AG09309 (cell line): ENCODE data around the gene RLN3.

Experiments used
- DNase-seq: peaks from one replicate; pipeline ENCODE4 v3.0.0-alpha.2; 2010; ENCODE audit warnings: low read depth
- H3K4me3 ChIP-seq: 2 replicates; pipeline ENCODE4 v1.5.1; 2011; ENCODE audit warnings: mild to moderate bottlenecking, low read depth, low read length, moderate library complexity; ENCODE audit not compliant: control insufficient read depth
- TF ChIP-seq, protein P1 (sequence below): IDR thresholded peaks from 2 replicates; pipeline ENCODE4 v1.5.1; 2011; ENCODE audit warnings: mild to moderate bottlenecking, low read depth, low read length, inconsistent platforms; ENCODE audit not compliant: insufficient read depth, control insufficient read depth; ENCODE audit errors: missing control alignments

The RLN3 gene

DNA sequence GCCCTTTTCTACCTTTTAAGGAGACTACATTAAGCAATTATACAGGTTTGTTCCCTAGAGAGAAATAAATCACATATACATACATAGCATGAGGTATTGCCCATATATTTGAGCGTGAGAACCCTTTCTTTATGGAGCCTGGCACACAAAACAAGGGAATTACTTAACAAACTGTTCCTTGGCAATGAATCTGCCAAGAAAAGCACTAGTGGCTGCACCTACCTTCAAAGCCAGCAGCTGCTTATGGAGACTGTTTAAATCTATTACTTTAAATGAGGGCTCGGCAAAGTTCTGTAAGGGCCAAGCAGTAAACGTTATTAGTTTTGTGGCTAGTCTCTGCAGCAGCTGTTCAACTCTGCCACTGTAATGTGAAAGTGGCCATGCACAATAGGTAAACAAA, 28.9 kb upstream of the RLN3 start:
- no peak for DNase-seq
- TF ChIP-seq, protein P1, sequence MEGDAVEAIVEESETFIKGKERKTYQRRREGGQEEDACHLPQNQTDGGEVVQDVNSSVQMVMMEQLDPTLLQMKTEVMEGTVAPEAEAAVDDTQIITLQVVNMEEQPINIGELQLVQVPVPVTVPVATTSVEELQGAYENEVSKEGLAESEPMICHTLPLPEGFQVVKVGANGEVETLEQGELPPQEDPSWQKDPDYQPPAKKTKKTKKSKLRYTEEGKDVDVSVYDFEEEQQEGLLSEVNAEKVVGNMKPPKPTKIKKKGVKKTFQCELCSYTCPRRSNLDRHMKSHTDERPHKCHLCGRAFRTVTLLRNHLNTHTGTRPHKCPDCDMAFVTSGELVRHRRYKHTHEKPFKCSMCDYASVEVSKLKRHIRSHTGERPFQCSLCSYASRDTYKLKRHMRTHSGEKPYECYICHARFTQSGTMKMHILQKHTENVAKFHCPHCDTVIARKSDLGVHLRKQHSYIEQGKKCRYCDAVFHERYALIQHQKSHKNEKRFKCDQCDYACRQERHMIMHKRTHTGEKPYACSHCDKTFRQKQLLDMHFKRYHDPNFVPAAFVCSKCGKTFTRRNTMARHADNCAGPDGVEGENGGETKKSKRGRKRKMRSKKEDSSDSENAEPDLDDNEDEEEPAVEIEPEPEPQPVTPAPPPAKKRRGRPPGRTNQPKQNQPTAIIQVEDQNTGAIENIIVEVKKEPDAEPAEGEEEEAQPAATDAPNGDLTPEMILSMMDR = no peak
- no peak overlapping the region for H3K4me3 ChIP-seq

DNA sequence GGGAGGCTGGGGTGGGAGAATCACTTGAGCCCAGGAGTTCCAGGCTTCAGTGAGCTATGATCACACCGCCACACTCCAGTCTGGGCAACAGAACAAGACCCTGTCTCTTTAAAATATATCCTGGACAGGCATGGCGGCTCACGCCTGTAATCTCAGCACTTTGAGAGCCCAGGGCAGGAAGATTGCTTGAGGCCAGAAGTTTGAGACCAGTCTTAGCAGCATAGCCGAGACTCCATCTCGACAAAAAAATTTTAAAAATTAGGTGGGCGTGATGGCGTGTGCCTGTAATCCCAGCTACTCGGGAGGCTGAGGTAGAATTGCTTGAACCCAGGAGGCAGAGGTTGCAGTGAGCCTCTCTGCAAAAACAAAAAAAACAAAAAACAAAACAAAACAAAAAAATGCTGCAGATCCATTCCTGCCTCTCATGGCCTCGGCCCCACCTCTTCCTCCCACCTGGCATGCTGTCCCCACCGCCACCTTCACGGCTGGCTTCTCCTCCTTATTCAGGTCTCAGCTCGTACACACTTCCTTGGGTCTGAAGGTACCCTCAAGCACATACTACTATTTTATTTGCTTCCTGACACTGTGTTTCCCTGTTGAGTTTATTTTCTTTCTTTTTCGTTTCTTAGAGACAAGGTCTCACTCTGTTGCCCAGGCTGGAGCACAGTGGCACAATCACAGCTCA, 27.1 kb upstream of the RLN3 start:
- no peak for DNase-seq
- TF ChIP-seq, protein P1 = no peak
- no peak overlapping the region for H3K4me3 ChIP-seq

DNA sequence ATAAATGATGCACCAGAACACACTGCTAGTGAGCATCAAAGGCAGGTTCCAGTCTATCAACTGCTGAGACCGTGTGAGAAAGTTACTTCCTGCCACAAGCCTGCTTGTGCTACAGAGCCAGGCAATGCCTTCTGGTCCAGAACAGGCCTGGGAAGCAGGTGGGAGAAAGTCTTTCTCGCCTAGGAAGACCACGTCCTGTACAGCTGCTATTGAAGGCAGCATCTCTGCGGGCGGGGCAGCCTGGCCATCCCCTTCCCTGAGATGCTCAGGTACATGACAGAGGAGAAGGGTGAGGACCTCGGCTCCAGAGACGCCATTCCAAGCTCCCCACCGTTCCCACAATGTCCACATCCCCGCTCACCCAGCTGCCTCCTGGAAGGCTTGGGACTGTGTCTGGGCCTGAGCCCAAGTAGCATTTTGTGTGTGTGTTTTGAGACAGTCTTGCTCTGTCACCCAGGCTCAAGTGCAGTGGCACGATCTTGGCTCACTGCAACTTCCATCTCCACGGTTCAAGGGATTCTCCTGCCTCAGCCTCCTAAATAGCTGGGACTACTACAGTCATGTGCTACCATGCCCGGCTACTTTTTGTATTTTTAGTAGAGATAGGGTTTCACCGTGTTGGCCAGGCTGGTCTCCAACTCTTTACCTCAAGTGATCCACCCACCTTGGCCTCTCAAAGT, 25.2 kb upstream of the RLN3 start:
- H3K4me3 ChIP-seq = no peak overlapping the region
- TF ChIP-seq, protein P1 = no peak
- DNase-seq = no peak

DNA sequence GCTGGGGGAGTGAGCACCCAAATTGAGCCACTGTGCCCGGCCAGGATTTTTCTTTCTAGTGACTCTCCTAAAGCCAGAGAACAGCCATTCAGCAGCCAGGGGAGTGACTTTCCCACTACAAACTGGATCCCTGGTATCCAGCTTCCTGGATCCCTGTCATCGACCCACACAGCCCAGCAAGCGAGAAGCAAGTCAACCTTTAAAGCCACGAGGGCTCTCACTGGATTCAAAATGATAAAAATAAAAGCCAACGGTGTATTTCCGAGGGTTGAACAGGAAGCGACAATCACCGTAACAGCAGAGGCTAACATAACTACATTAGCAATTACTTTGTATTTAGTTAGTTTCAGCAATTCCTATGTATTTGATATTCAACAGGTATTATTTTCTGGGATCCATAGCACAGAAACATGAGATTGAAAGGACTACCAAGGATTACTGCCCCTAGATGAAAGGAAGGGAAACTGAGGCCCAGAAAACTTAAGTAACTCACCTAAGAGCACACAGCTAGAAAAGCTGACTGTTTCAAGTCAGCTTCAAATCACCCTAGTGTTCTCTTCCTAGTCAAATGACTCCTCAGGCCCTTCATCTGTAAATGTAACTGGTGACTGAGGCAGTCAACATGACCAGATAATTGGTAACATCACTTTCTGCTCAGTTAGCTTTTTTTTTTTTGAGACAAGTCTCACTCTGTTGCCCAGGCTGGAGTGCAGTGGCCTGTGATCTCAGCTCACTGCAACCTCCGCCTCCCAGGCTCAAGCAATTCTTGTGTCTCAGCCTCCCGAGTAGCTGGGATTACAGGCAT, 24.5 kb upstream of the RLN3 start:
- TF ChIP-seq, protein P1 = no peak
- no peak for DNase-seq
- H3K4me3 ChIP-seq = no peak overlapping the region

DNA sequence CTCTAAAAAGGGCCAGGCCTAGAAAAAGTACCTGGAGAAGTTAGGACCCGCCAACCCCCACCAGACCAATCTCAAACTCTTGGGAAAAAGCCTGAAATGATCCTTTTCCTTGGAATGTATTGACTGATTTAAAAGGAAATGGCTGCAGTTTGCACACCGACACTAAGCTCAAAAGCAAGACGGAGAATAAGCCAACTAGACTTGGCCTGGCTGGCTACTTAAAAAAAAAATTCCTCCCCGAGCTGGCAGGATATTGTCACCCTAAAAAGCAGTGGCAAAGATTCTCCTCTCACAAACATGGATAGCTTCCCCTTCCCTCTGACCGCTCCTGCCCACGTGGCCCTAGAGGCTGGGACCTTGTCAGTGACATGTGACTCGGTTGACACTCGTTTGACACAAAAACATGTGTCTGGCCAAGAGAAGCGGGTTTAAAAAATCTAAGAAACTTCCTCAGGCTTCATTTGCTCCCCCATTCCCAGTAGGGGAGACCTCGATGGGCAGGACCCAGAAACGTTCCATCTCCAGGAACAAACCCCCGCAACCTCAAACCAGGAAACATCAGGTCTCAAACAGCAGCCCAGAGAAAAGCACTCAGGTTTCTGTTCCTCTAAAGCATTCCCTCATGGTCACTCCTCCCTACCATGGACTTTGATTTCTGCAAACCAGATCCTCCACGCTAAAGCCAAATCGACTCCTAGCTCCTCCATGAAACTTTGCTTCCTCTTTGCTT, 23.2 kb upstream of the RLN3 start:
- no peak for DNase-seq
- TF ChIP-seq, protein P1 = no peak
- H3K4me3 ChIP-seq = peak overlapping the region; percentile 77
